ENCODE results near the gene IER5.

IER5 gene

GRCh38 chr1:181131255-181131941 lies 42.9 kb downstream of the IER5 start:
- no peak for DNase-seq (ENCODE audit: extremely low read depth in 1 of 2, low read depth in 1 of 2)

GRCh38 chr1:181133441-181133951 lies 45.0 kb downstream of the IER5 start:
- no peak for DNase-seq (ENCODE audit: extremely low read depth in 1 of 2, low read depth in 1 of 2)

- DNase-seq (ENCODE audit: extremely low read depth in 1 of 2, low read depth in 1 of 2): no peak
These were observed 45.5 kb downstream of the IER5 start for GRCh38 chr1:181133969-181134418.

- DNase-seq (ENCODE audit: extremely low read depth in 1 of 2, low read depth in 1 of 2): no peak
These were observed 46.3 kb downstream of the IER5 start for GRCh38 chr1:181134543-181135436.

- DNase-seq (ENCODE audit: extremely low read depth in 1 of 2, low read depth in 1 of 2): no peak
These were observed 46.9 kb downstream of the IER5 start for GRCh38 chr1:181135437-181135731.

GRCh38 chr1:181135815-181136737 lies 47.6 kb downstream of the IER5 start:
- DNase-seq (ENCODE audit: extremely low read depth in 1 of 2, low read depth in 1 of 2): no peak

- no peak for DNase-seq (ENCODE audit: extremely low read depth in 1 of 2, low read depth in 1 of 2)
These were observed 48.2 kb downstream of the IER5 start for GRCh38 chr1:181136738-181137122.

GRCh38 chr1:181137217-181137743 lies 48.8 kb downstream of the IER5 start:
- no peak for DNase-seq (ENCODE audit: extremely low read depth in 1 of 2, low read depth in 1 of 2)

GRCh38 chr1:181139631-181140061 lies 51.1 kb downstream of the IER5 start:
- no peak for DNase-seq (ENCODE audit: extremely low read depth in 1 of 2, low read depth in 1 of 2)

GRCh38 chr1:181140398-181140797 lies 51.9 kb downstream of the IER5 start:
- DNase-seq (ENCODE audit: extremely low read depth in 1 of 2, low read depth in 1 of 2): no peak

- DNase-seq (ENCODE audit: extremely low read depth in 1 of 2, low read depth in 1 of 2): no peak
These were observed 52.4 kb downstream of the IER5 start for GRCh38 chr1:181140891-181141290.

- DNase-seq (ENCODE audit: extremely low read depth in 1 of 2, low read depth in 1 of 2): peak; percentile 64 to 82
These were observed 53.0 kb downstream of the IER5 start for GRCh38 chr1:181141431-181141910.

All from stimulated activated CD8-positive, alpha-beta memory T cell treated with anti-CD3 and anti-CD28 coated beads, Interleukin-7, amount 100 ng/mL, for 48 hours (primary cell).